T1000 (cell line): ENCODE data around the gene DYRK1B.
"Not testable (repeated sequence)": the region's sequence is repeated elsewhere in the genome, so short reads cannot be mapped to it uniquely, and the experiment has no call there.

Source experiments
- DNase-seq: peaks from one replicate; lab custom pipeline; 2025; ENCODE audit warnings: mixed read lengths; lab: John Stamatoyannopoulos, UW

The DYRK1B gene

GRCh38 chr19:39830847-39831246, 3.1 kb downstream of the DYRK1B start:
- no peak for DNase-seq

GRCh38 chr19:39830406-39830805, 3.6 kb downstream of the DYRK1B start:
- no peak for DNase-seq

- no peak for DNase-seq
Observed at GRCh38 chr19:39829702-39830275, 4.2 kb downstream of the DYRK1B start.

DNA sequence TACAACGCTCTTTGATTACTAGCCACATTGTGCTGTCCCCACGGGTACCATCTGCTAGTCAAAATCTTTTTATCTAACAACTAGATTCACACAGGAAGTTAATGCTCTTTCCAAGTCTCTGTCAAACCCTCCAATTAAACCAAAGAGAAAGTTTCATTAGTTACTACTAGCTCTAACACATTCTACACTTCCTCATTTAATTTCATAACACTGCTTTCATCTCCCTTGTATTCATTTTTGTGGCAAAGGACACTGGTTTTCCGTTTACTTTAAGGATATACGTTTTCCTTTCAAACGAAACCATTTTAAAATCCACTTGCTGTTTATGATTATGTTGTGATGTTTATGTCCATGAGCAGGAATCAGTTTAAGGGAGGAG, 5.3 kb downstream of the DYRK1B start:
- DNase-seq, result no peak

DNA sequence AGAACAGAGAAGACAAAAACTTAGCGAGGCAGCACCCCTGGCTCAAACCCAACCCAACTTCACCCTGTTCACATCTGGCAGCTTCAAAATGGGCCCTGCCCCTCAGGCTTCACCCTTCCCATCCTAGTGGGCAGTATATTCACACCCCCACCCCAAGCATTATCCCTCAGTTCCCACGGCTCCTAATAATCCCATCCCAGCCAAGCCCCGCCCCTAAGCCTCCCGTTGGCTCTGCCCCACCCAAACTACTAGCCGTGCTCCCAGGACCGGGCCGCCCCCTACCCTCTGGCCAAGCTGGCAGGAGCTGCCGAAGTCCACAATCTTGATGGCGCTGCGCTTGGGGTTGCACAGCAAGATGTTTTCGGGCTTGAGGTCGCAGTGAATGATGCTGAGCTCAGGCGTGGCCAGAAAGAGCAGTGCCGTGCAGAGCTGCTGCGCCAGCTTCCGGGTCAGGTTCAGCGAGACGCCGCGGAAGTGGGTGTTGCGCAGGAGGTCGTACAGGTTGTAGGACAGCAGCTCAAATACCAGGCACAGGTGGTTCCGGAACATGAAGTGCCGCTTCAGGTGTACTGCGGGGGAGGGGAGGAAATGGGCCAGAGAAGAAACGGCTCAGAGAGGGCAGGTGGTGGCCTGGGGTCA, 5.8 kb downstream of the DYRK1B start:
- no peak for DNase-seq

DNA sequence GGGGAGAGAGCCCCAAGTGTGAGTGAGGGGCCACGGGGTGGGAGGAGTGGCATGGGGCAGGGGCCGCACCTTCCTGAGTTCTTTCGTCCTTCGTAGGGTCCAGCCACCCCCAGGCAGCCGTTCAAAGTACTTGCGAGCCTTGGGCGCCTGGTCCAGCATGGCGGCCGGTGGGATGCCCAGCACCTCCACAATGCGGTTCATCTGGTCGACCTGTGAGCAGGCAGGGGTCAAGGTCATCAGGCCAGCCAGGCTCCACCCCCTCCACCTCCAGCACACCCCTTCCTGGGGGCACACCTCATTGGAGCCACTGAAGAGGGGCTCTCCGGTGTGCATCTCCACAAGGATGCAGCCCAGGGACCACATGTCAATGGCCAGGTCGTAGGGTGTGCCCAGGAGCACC, 6.7 kb downstream of the DYRK1B start:
- DNase-seq, result no peak

DNA sequence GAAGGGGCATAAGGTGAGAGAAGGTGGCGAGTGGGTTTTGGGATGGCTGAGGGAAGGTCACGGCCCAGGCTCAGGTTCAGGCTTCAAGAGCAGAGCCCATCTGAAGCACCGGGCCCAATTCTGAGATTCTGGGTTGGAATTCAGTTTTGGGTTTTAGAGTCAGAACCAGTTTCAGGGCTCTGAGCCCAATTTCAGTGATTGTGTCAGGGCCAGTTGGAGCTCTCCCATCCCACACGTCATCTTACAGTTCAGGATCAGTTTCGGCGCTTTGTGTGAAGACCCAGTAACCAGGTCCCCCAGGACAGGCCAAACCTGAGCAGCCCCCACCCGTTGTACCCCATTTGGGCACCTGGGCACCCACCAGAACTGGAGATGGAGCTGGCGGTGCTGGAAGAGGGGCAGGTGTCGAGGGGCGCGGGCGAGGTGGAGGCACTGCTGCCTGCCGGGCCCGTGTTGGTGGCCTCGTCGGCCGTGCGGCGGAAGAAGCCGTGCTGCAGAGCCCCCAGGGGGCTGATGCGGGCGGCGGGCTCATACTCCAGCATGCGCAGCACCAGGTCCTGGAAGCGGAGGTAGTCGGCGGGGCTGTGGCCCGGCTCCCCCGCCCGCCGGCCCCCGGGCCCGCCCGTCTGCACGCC, 7.5 kb downstream of the DYRK1B start:
- DNase-seq, result no peak

DNA sequence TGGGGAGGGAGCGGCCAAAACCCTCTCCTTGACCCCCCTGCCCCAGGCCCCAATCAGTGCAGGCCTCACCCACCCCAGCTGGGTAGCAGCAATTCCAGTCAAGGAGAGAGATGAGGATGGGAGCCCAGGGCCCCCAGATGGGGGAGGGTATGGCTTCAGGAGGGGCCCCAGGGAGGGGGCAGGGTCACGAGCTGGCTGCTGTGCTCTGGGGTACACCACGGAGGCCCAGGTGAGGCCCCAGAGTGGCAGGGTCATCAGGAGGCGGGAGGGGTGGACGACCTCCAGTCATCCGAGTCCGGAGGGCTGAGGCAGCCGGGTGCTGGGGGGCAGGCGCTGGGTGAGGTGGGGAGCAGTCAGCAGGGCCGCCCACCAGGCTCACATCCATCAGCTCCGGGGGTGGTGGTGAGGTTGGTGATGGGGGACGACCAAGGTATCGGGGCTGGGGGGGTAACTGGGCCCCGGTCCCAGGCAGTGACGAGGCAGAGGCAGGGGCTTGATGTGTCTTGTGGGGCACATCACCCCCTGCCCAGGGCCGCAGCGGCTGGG, 8.4 kb downstream of the DYRK1B start:
- no peak for DNase-seq

DNA sequence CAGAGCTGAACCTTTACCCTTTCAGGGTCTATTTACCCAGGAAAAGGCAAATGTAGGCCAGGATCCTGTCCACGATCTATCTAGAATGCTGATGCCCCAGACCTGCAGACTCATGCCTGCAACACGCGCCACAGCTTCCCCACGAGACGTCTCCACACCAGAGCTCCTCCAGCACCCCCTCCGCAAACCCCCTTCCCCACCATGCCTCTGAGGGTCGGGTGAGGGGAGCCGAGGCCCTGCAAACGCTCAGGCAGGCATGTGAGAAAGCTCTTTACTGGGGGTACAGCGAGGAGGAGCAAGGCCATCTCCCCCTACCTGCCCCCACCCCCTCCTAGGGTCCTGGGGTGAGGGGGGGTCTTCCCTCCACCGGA, 8.9 kb downstream of the DYRK1B start:
- no peak for DNase-seq

DNA sequence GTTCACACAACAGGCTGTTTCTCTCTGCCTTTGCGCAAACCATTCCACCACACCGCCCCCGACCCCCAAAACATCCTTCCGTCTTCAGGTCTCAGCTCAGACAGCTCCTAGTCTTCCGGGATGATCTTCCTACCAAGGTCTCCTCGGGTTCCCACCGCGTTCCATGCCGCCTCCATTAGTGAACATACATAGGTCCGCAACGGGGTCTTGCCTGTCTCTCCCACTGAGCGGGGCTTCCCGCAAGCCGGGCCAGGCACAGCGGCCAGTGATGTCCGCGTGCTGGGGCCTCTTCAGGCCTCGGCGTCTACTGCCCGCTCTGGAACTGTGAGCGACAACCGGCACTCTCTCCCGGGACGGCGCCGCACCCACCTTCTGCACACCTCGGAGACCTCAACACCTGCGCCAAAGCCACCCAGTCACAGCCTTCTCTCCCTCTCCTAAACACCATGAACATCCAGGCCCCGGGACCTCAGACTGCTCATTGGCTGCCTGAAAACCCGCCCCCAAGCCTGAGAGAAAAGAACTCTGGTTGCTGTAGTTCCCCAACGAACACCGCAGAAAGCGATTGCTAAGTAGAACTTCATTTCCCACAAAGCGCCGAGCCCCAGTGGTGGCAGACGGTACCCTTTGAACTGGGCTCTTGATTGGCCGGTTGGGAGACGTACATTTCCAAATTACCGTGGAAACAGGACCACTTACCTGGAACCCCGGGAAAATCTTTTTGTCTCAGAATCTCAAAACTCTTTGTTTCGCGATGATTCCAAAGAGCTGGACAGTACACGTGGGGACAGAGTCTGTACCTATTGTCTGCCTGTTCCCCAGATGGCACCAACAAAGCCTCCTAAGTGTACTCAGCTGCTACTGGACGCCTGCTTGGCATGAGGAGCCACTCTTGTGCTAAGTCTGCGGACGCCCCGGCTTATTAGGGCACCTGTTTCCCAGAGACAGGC, 9.5 kb downstream of the DYRK1B start:
- DNase-seq, result peak; percentile 71

GRCh38 chr19:39823686-39824085, 10.3 kb downstream of the DYRK1B start:
- DNase-seq, result no peak

DNA sequence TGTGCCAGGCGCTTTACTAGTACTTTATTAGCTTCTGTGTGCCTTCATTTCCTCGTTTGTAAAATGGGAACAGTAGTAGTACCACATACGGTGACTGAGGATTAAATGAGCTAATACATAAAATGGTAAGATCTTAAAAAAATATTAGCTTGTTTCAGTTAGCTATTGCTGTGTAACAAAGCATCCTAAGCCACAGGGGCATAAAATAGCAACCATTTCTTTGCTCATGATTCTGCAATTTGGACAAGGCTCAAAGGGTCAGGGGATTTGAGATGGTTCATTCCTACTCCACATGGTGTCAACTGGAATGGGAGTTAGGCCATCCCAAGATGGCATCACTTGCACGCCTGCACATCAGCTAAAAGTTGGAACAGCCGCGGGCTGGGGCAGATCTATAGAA, 13.3 kb downstream of the DYRK1B start:
- no peak for DNase-seq

DNA sequence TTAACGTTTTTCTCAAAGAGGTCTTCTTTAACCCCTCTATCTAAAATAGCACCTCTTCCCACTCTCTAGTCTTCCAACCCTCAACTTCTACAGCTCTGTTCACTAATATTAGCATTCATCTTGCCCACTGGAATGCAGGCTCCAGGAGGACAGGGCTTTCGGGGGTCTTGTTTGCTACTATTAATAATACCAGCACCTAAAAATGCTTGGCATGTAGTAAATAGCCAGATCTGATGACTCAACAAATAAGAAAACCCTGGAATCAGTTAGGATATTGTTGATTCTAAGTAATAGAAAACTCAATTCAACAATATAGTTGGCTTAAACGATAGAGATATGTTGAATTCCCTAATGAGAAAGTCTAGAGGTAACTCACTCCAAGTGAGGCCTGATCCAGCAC, 14.2 kb downstream of the DYRK1B start:
- no peak for DNase-seq

DNA sequence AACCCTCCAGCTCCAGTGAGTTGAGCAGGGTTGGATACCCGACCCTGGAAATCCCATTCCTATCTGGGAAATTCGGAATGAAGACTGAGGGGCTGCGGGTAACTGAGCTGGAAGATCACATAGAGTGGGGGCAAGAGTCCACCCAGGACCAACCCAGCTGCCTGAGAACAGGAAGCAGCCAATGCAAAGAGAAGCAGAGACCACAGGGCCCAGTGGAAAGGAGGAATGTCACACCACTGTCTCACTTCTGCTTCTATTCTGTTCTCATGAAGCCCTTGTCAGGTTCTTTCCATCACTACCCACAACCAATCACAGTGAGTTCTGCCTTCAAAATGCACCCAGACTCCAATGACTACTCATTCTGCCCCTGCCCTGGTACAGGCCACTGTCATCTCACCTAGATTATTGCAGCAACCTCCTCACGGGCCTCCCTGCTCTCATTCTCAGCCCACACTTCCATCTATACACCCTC, 15.3 kb downstream of the DYRK1B start:
- DNase-seq, result no peak

DNA sequence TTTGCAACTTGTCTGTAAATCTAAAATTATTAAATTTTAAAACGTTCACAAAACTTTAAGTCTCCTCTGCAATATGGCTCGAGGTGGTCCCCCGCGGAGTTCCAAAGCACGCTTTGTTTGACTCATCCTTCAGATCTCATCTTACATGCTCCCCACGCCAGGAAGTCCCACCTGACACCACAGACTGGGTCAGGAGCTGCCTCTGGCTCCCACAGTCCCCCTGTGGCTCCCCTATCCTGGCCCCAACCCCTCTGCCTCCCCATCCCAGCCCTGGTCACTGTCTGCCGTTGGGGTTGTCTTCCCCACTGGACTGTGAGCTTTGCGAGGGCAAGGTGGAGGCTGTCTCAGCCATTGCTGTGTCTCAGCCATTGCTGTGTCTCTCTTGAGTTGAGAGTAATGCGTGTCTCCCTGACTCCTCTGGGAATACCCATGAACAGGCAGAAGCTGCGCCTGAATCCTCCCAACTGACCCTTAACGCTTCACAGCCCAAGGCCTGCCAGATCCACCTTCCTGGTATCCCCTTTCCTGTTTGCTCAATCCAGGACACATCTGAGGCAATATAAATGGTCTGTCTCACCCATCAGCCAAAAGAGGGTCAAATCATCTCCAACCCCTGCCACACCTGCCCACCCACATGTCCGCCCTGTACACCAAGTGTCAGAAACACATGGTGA, 15.9 kb downstream of the DYRK1B start:
- DNase-seq, result no peak

GRCh38 chr19:39816287-39817048, 17.5 kb downstream of the DYRK1B start:
- DNase-seq, result no peak

DNA sequence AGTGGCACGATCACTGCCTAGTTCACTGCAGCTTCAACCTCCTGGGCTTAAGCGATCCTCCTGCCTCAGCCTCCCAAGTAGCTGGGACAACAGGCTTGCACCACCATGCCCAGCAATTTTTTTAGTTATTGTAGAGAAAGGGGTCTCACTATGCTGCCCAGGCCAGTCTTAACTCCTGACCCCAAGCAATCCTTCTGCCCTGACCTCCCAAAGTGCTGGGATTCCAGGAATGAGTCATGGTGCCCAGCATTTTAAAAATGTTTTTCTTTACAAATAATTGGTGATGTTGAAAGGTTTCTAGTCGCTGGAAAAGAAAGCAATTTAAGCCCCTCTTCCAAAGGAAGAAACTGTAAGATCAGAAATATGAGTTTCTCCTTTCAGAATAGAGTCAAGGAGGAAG, 19.4 kb downstream of the DYRK1B start:
- no peak for DNase-seq

- not testable (repeated sequence) for DNase-seq
Observed at GRCh38 chr19:39814111-39814510, 19.9 kb downstream of the DYRK1B start.

- no peak for DNase-seq
Observed at GRCh38 chr19:39813264-39813993, 20.5 kb downstream of the DYRK1B start.

- DNase-seq, result no peak
Observed at GRCh38 chr19:39811064-39811463, 22.9 kb downstream of the DYRK1B start.
